Peyer's patch (tissue), 4 donors: Measurements from ENCODE around the gene AP1M2.

ENCODE experiments used
- CTCF ChIP-seq, 6 experiments: fragments of 450-650 bp in 4 of 6; fragments of 200-600 bp in 2 of 6; sonication (generic) in 1 of 6; IDR thresholded peaks; one replicate each; pipeline ENCODE4 v1.5.1; 2017 to 2019; ENCODE audit warnings: antibody characterized with exemption in 6 of 6, mild to moderate bottlenecking in 3 of 6, moderate library complexity in 1 of 6
- POLR2A ChIP-seq, 2 donors: fragments of 450-650 bp; IDR thresholded peaks; one replicate each; pipeline ENCODE4 v1.5.1; 2017; ENCODE audit warnings: antibody characterized with exemption in 2 of 2, mild to moderate bottlenecking in 2 of 2, moderate library complexity in 2 of 2

GRCh38 chr19:10551698-10552301, 35.3 kb downstream of the AP1M2 start:
- peak in 3 of 6 experiments; percentile 20 to 40 (median 33) for TF ChIP-seq CTCF (IDR thresholded peaks at IDR 0.05)
- TF ChIP-seq POLR2A (IDR thresholded peaks at IDR 0.05): no peak
